IMR-90 (cell line): ENCODE measurements around the gene NR1I3. TPM values are rescaled to one million over a fixed set of nuclear protein-coding genes. Genes with fewer than 3 reads are reported as not detected.

Experiments used
- ATAC-seq: fragments of 200-7000 bp; cut with Tn5 transposase; 2 replicates; pipeline ENCODE4 v1.9.1; 2020; ENCODE audit warnings: low read depth, mild to moderate bottlenecking, moderate library complexity
- Bru-seq: library from RNA; stranded (reverse); fragments of 400-500 nt; gene quantifications from one replicate; lab custom pipeline; 2021; lab: Mats Ljungman, UMichigan
- BruChase-seq, 2 experiments: library from RNA; stranded (reverse); fragments of 400-500 nt; gene quantifications; one replicate each; lab custom pipeline; 2021; lab: Mats Ljungman, UMichigan
- BruUV-seq: library from RNA; stranded (reverse); fragments of 400-500 nt; replicated peaks from 2 replicates; lab custom pipeline; 2021; lab: Mats Ljungman, UMichigan
- CTCF ChIA-PET: fragments of 300-600 bp; formaldehyde crosslinking; extraction: SDS; loops from one replicate; lab custom pipeline; 2021; ENCODE audit warnings: antibody characterized with exemption; lab: Yijun Ruan, JAX
- POLR2A ChIA-PET: fragments of 300-600 bp; sonication (Branson Sonifier 250); formaldehyde crosslinking; loops from one replicate; lab custom pipeline; 2022; ENCODE audit warnings: antibody characterized with exemption; ENCODE audit not compliant: unreplicated experiment; lab: Charles Lee
- DNase-seq: peaks from one replicate; pipeline ENCODE4 v3.0.0; 2013
- H2AFZ ChIP-seq: replicated peaks from 2 replicates; pipeline ENCODE3; 2013; ENCODE audit warnings: low read length, mild to moderate bottlenecking; ENCODE audit not compliant: poor library complexity
- H2AK5ac ChIP-seq: 2 replicates; pipeline ENCODE4 v1.6.1; 2013; ENCODE audit warnings: low read depth, low read length, inconsistent platforms
- H2AK9ac ChIP-seq: replicated peaks from 2 replicates; pipeline ENCODE3; 2013; ENCODE audit warnings: mild to moderate bottlenecking, low read depth, low read length, moderate library complexity; ENCODE audit not compliant: poor library complexity
- H2BK120ac ChIP-seq: 2 replicates; pipeline ENCODE4 v1.6.1; 2013; ENCODE audit warnings: low read depth, low read length, inconsistent platforms
- H2BK15ac ChIP-seq: 3 replicates; pipeline ENCODE4 v1.6.1; 2013; ENCODE audit warnings: low read depth, low read length, inconsistent platforms
- H2BK20ac ChIP-seq: 2 replicates; pipeline ENCODE4 v1.6.1; 2013; ENCODE audit warnings: low read depth, mild to moderate bottlenecking, inconsistent platforms, low read length, moderate library complexity
- H2BK5ac ChIP-seq: 2 replicates; pipeline ENCODE4 v1.6.1; 2013; ENCODE audit warnings: mild to moderate bottlenecking, low read depth, low read length, inconsistent platforms; ENCODE audit not compliant: poor library complexity, severe bottlenecking
- H3K14ac ChIP-seq: replicated peaks from 2 replicates; pipeline ENCODE4 v1.6.1; 2013; ENCODE audit warnings: low read depth, low read length, inconsistent platforms
- H3K18ac ChIP-seq: 2 replicates; pipeline ENCODE4 v1.6.1; 2013; ENCODE audit warnings: low read depth, low read length, control low read depth
- H3K23ac ChIP-seq: 2 replicates; pipeline ENCODE4 v1.6.1; 2013; ENCODE audit warnings: low read depth, low read length, inconsistent platforms
- H3K27ac ChIP-seq: 2 replicates; pipeline ENCODE4 v1.5.1; 2013; ENCODE audit warnings: mild to moderate bottlenecking, control low read depth, low read length; ENCODE audit not compliant: insufficient read depth
- H3K27me3 ChIP-seq: 2 replicates; pipeline ENCODE4 v1.6.1; 2013; ENCODE audit warnings: low read length; ENCODE audit not compliant: control insufficient read depth, insufficient read depth
- H3K36me3 ChIP-seq: 2 replicates; pipeline ENCODE4 v1.6.1; 2013; ENCODE audit warnings: low read length, mixed read lengths; ENCODE audit not compliant: control insufficient read depth, insufficient read depth
- H3K4ac ChIP-seq: 2 replicates; pipeline ENCODE4 v1.6.1; 2013; ENCODE audit warnings: low read depth, low read length, inconsistent platforms
- H3K4me1 ChIP-seq: 2 replicates; pipeline ENCODE4 v1.6.1; 2013; ENCODE audit warnings: low read length, mixed read lengths; ENCODE audit not compliant: control insufficient read depth, insufficient read depth
- H3K4me2 ChIP-seq: 2 replicates; pipeline ENCODE4 v1.6.1; 2013; ENCODE audit warnings: low read depth, mild to moderate bottlenecking, control low read depth, low read length, moderate library complexity
- H3K4me3 ChIP-seq: 2 replicates; pipeline ENCODE4 v1.5.1; 2013; ENCODE audit warnings: low read depth, mild to moderate bottlenecking, control low read depth, low read length, moderate library complexity; ENCODE audit not compliant: insufficient read depth
- H3K56ac ChIP-seq: 2 replicates; pipeline ENCODE4 v1.6.1; 2013; ENCODE audit warnings: low read length, inconsistent platforms; ENCODE audit not compliant: insufficient read depth; ENCODE audit errors: extremely low read depth
- H3K79me1 ChIP-seq, 2 experiments: 2 replicates each; pipeline ENCODE4 v1.6.1; 2013; ENCODE audit warnings: low read length in 2 of 2, inconsistent platforms in 1 of 2, low read depth in 1 of 2
- H3K9ac ChIP-seq: 2 replicates; pipeline ENCODE4 v1.6.1; 2013; ENCODE audit warnings: low read depth, low read length, control low read depth
- H3K9me1 ChIP-seq: 2 replicates; pipeline ENCODE4 v1.6.1; 2013; ENCODE audit warnings: low read length, inconsistent platforms; ENCODE audit not compliant: insufficient read depth
- H3K9me3 ChIP-seq: 2 replicates; pipeline ENCODE4 v1.6.1; 2013; ENCODE audit warnings: low read length; ENCODE audit not compliant: control insufficient read depth, insufficient read depth
- H4K20me1 ChIP-seq: 2 replicates; pipeline ENCODE4 v1.6.1; 2013; ENCODE audit warnings: low read length, inconsistent platforms; ENCODE audit not compliant: insufficient read depth
- H4K5ac ChIP-seq: 2 replicates; pipeline ENCODE4 v1.6.1; 2013; ENCODE audit warnings: mild to moderate bottlenecking, low read depth, low read length, control low read depth
- H4K8ac ChIP-seq, 2 experiments: 2 replicates each; pipeline ENCODE4 v1.6.1; 2013; ENCODE audit warnings: low read depth in 2 of 2, low read length in 2 of 2, control low read depth in 1 of 2, inconsistent platforms in 1 of 2
- H4K91ac ChIP-seq: 2 replicates; pipeline ENCODE4 v1.6.1; 2013; ENCODE audit warnings: low read depth, low read length, inconsistent platforms; ENCODE audit not compliant: insufficient read depth
- BHLHE40 ChIP-seq: fragments of 150-350 bp; IDR thresholded peaks from 2 replicates; pipeline ENCODE4 v1.6.1; 2016; ENCODE audit warnings: mild to moderate bottlenecking, low read depth, low read length
- CHD1 ChIP-seq: IDR thresholded peaks from 2 replicates; pipeline ENCODE4 v1.6.1; 2012; ENCODE audit warnings: low read depth, low read length, improper control_type of control experiment
- MAFK ChIP-seq: IDR thresholded peaks from 2 replicates; pipeline ENCODE4 v1.6.1; 2012; ENCODE audit warnings: low read depth, low read length, improper control_type of control experiment
- NFE2L2 ChIP-seq: fragments of 150-350 bp; IDR thresholded peaks from 2 replicates; pipeline ENCODE4 v1.6.1; 2016; ENCODE audit warnings: low read depth, mild to moderate bottlenecking, low read length
- POLR2A ChIP-seq: IDR thresholded peaks from 2 replicates; pipeline ENCODE4 v1.6.1; 2012; ENCODE audit warnings: mild to moderate bottlenecking, low read depth, low read length
- RCOR1 ChIP-seq: IDR thresholded peaks from 2 replicates; pipeline ENCODE4 v1.6.1; 2012; ENCODE audit warnings: mild to moderate bottlenecking, low read length, improper control_type of control experiment; ENCODE audit not compliant: insufficient replicate concordance
- SMC3 ChIP-seq: fragments of 150-350 bp; IDR thresholded peaks from 2 replicates; pipeline ENCODE4 v1.6.1; 2016; ENCODE audit warnings: low read depth, mild to moderate bottlenecking, antibody characterized with exemption, low read length, moderate library complexity
- WGBS, 2 experiments: methylation state at CpG; one replicate each; pipeline versions ENCODE4 v1.1.5 to v1.1.7; 2013; ENCODE audit warnings: missing lambda C conversion rate in 2 of 2; ENCODE audit not compliant: insufficient read length in 1 of 2; ENCODE audit errors: extremely low coverage in 2 of 2; 5-methylcytosine and 5-hydroxymethylcytosine counted together
- dilution Hi-C: fragments of 300-500 bp; cut with HindIII; formaldehyde crosslinking; loops from one replicate; pipeline ENCODE4 v1.14.3; 2018; ENCODE audit warnings: low sequenced_read_pairs; ENCODE audit not compliant: unreplicated experiment
- in situ Hi-C: fragments of 300-500 bp; cut with MboI; formaldehyde crosslinking; loops from 3 replicates; pipeline ENCODE4 v1.14.3; 2019; ENCODE audit warnings: low sequenced_read_pairs, inconsistent platforms, mixed read lengths
- intact Hi-C: fragments of 100-400 bp; cut with micrococcal nuclease; formaldehyde crosslinking; loops from 2 replicates; pipeline ENCODE4 v1.10.0; 2022
- long read RNA-seq: library from polyadenylated mRNA; unstranded; transcript quantifications from one replicate; pipeline ENCODE4 v2.0.0, GENCODE V29; 2021; ENCODE audit not compliant: unreplicated experiment
- polyA plus RNA-seq, 3 experiments: library from polyadenylated mRNA; depleted of rRNA; stranded (reverse); fragments of >200 nt; gene quantifications; 2 replicates each; pipeline ENCODE4 v1.2.3, GENCODE V29; 2012; ENCODE audit warnings: low replicate concordance in 1 of 3
- total RNA-seq: library from RNA; depleted of rRNA; stranded (reverse); fragments of >200 nt; gene quantifications from 2 replicates; pipeline ENCODE4 v1.2.3, GENCODE V29; 2012; rRNA removed

NR1I3 gene
- not detected in 2 replicates for total RNA-seq
- not detected in 2 replicates for polyA plus RNA-seq (2012; rRNA removed)
- polyA plus RNA-seq (2012; cell fraction: cytosol; rRNA removed): not detected in 2 replicates
- not detected in 2 replicates for polyA plus RNA-seq (2012; cell fraction: nucleus; rRNA removed; ENCODE audit: low replicate concordance)
- not detected for Bru-seq, nascent RNA
- not detected for BruChase-seq, experiment 1, labeled RNA remaining after a 6-hour chase
- BruChase-seq, experiment 2, labeled RNA remaining after a 2-hour chase: percentile 3 among the genes with signal in this experiment
- long read RNA-seq: 0 reads

GRCh38 chr1:161238039-161238473, at the start of gene NR1I3:
Gene NR1I3 (minus strand): TSS chr1:161238203. CDS start chr1:161236565, 1,638 bp downstream.
- DNase-seq (no peak), ATAC-seq (no peak)
- intact Hi-C loops: loop anchor here (5.0 kb wide), 1 partner anchor 34 kb away; no protein-coding TSS in a partner anchor
- CTCF ChIA-PET: no interaction called here
- Histone ChIP-seq H4K5ac (no peak within 1 kb of the TSS), H3K9ac (no peak within 1 kb of the TSS), H3K36me3 (no peaks in the 10 kb centered on the region), H4K8ac (no peak within 1 kb of the TSS), H2AK5ac (no peak within 1 kb of the TSS), H4K20me1 (no peaks in the 10 kb centered on the region), H3K4me3 (no peak within 1 kb of the TSS), H3K9me1 (no peaks in the 10 kb centered on the region), H3K27me3 (peaks cover 12% of the 10 kb centered on the region), H3K4me2 (no peak within 1 kb of the TSS), H4K91ac (no peak within 1 kb of the TSS), H3K18ac (no peak within 1 kb of the TSS), H3K14ac (no peak within 1 kb of the TSS), H3K56ac (no peak within 1 kb of the TSS), H3K27ac (no peak within 1 kb of the TSS), H3K9me3 (no peaks in the 10 kb centered on the region), H2BK5ac (no peak within 1 kb of the TSS), H3K79me1 (no peaks in the 10 kb centered on the region), H3K4me1 (no peaks in the 10 kb centered on the region), H2BK15ac (no peak within 1 kb of the TSS), H2BK20ac (no peak within 1 kb of the TSS), H2AK9ac (no peak within 1 kb of the TSS), H3K4ac (no peak within 1 kb of the TSS), H2BK120ac (no peak within 1 kb of the TSS), H3K23ac (no peak within 1 kb of the TSS), H2AFZ (peak within 1 kb of the TSS; percentile 23)
- POLR2A ChIA-PET: no interaction called here
- no CpG with 5 or more reads among the region's 4 CpGs for WGBS, 2 experiments
- TF ChIP-seq SMC3: no peak
- TF ChIP-seq BHLHE40: no peak
- no peak for TF ChIP-seq POLR2A
- no peak for TF ChIP-seq RCOR1
- TF ChIP-seq NFE2L2: no peak
- TF ChIP-seq CHD1: no peak
- TF ChIP-seq MAFK: no peak
- no TSS peak for BruUV-seq
- dilution Hi-C loops: no loop called here
- in situ Hi-C loops: no loop called here
